Tracheal epithelial cell (primary cell): ENCODE results near the gene MAGEA8. TPM values are rescaled to one million over a fixed set of nuclear protein-coding genes. Genes with fewer than 3 reads are reported as not detected.

ENCODE experiments used
- total RNA-seq: library from RNA; depleted of rRNA; stranded (reverse); fragments of >200 nt; gene quantifications from 2 replicates; pipeline ENCODE4 v1.2.1, GENCODE V29; 2014

Gene MAGEA8
- not detected in 2 replicates for total RNA-seq

GRCh38 chrX:149881081-149881711, at the start of gene MAGEA8:
Gene MAGEA8, plus strand, starts transcription at chrX:149881183. Its CDS starts 3,090 bp downstream, at chrX:149884273.

DNA sequence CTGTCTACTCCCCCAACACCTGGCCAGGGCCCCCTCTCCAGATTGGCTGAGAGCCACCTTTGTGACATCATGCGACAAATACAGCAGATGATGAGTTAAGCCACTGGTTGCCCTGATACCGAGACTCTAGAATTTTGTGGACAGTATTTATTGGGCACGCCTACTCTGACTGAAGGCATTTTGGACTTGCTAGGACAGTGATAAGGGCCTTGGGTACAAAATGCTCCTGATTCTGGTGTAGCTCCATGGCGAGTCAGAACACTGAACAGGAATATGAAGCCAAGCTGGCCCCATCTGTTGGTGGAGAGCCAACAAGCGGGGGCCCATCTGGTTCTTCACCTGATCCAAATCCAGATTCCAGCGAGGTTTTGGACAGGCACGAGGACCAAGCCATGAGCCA, 48.4 kb downstream of the MAGEA8 start, which contains the start of gene HSFX4:
TSS of gene HSFX4 (plus strand) at position 174 of the 400 bp plus-strand sequence. CDS start at position 246, 72 bp downstream.

Other genes starting within 250 kb of the MAGEA8 start
- gene TMEM185A, start 249.4 kb upstream of the MAGEA8 start, total RNA-seq: 13.4 and 16.4 TPM in 2 replicates
- not detected in 2 replicates for gene MAGEA11, start 169.1 kb upstream of the MAGEA8 start, total RNA-seq
- gene HSFX1, start 107.1 kb upstream of the MAGEA8 start, total RNA-seq: 0.48 and 0.85 TPM in 2 replicates
- not detected in 2 replicates for gene MAGEA9, start 99.3 kb upstream of the MAGEA8 start, total RNA-seq
- not detected in 2 replicates for gene HSFX4, start 48.4 kb downstream of the MAGEA8 start, total RNA-seq
- gene EOLA2, start 57.3 kb downstream of the MAGEA8 start, total RNA-seq: 14.9 and 15.3 TPM in 2 replicates